HUES64 (cell line): ENCODE measurements around the gene EMC8.
"Not testable (repeated sequence)": the region's sequence is repeated elsewhere in the genome, so short reads cannot be mapped to it uniquely, and the experiment has no call there.

ENCODE experiments used
- H3K27ac ChIP-seq: 2 replicates; pipeline ENCODE4 v1.7.0; 2013; ENCODE audit warnings: low read depth, low read length, inconsistent platforms
- H3K27me3 ChIP-seq: 2 replicates; pipeline ENCODE4 v1.6.1; 2013; ENCODE audit warnings: mild to moderate bottlenecking, low read length; ENCODE audit not compliant: insufficient read depth
- H3K36me3 ChIP-seq: 2 replicates; pipeline ENCODE4 v1.6.1; 2013; ENCODE audit warnings: mild to moderate bottlenecking, low read length; ENCODE audit not compliant: insufficient read depth
- H3K4me1 ChIP-seq: 2 replicates; pipeline ENCODE4 v1.6.1; 2013; ENCODE audit warnings: mild to moderate bottlenecking, low read length, moderate library complexity; ENCODE audit not compliant: insufficient read depth
- H3K4me3 ChIP-seq: 2 replicates; pipeline ENCODE4 v1.5.1; 2013; ENCODE audit warnings: mild to moderate bottlenecking, low read length, moderate library complexity
- H3K9ac ChIP-seq: 2 replicates; pipeline ENCODE4 v1.6.1; 2013; ENCODE audit warnings: mild to moderate bottlenecking, low read depth, low read length
- H3K9me3 ChIP-seq: 2 replicates; pipeline ENCODE4 v1.6.1; 2013; ENCODE audit warnings: low read depth, low read length; ENCODE audit not compliant: insufficient read depth
- WGBS: fragments of 150-250, 120-280 bp; methylation state at CpG from one replicate; pipeline ENCODE4 v1.1.7; 2013; ENCODE audit warnings: missing lambda C conversion rate; 5-methylcytosine and 5-hydroxymethylcytosine counted together

The EMC8 gene

GRCh38 chr16:85840801-85841200, 41.5 kb upstream of the EMC8 start:
- H3K9ac ChIP-seq = no peak overlapping the region
- 93% methylated on average over 10 of the region's 10 CpGs for WGBS
- H3K4me3 ChIP-seq = no peak overlapping the region
- no peaks in the 10 kb centered on the region for H3K36me3 ChIP-seq
- no peaks in the 10 kb centered on the region for H3K9me3 ChIP-seq
- H3K27me3 ChIP-seq = no peaks in the 10 kb centered on the region
- no peak overlapping the region for H3K27ac ChIP-seq
- no peaks in the 10 kb centered on the region for H3K4me1 ChIP-seq

- Histone ChIP-seq H3K9me3 (no peaks in the 10 kb centered on the region), H3K27me3 (no peaks in the 10 kb centered on the region), H3K27ac (no peak overlapping the region), H3K4me1 (no peaks in the 10 kb centered on the region), H3K4me3 (no peak overlapping the region), H3K9ac (no peak overlapping the region), H3K36me3 (no peaks in the 10 kb centered on the region)
- WGBS = 93% methylated on average over 9 of the region's 9 CpGs
Measured at GRCh38 chr16:85840395-85840794, 41.1 kb upstream of the EMC8 start.

- no peak overlapping the region for H3K27ac ChIP-seq
- 93% methylated on average over 24 of the region's 24 CpGs for WGBS
- no peak overlapping the region for H3K4me3 ChIP-seq
- H3K9me3 ChIP-seq = no peaks in the 10 kb centered on the region
- H3K4me1 ChIP-seq = no peaks in the 10 kb centered on the region
- H3K9ac ChIP-seq = no peak overlapping the region
- H3K27me3 ChIP-seq = no peaks in the 10 kb centered on the region
- H3K36me3 ChIP-seq = no peaks in the 10 kb centered on the region
Measured at GRCh38 chr16:85839681-85840240, 40.4 kb upstream of the EMC8 start.

GRCh38 chr16:85838876-85839585, 39.7 kb upstream of the EMC8 start:
- WGBS = 94% methylated on average over 21 of the region's 21 CpGs
- Histone ChIP-seq H3K27me3 (no peaks in the 10 kb centered on the region), H3K9me3 (no peaks in the 10 kb centered on the region), H3K9ac (no peak overlapping the region), H3K4me3 (no peak overlapping the region), H3K4me1 (no peaks in the 10 kb centered on the region), H3K27ac (no peak overlapping the region), H3K36me3 (no peaks in the 10 kb centered on the region)

GRCh38 chr16:85838381-85838780, 39.0 kb upstream of the EMC8 start:
- H3K27me3 ChIP-seq = no peaks in the 10 kb centered on the region
- no peaks in the 10 kb centered on the region for H3K36me3 ChIP-seq
- 92% methylated on average over 11 of the region's 11 CpGs for WGBS
- H3K4me3 ChIP-seq = no peak overlapping the region
- H3K9me3 ChIP-seq = no peaks in the 10 kb centered on the region
- no peaks in the 10 kb centered on the region for H3K4me1 ChIP-seq
- no peak overlapping the region for H3K27ac ChIP-seq
- H3K9ac ChIP-seq = no peak overlapping the region

GRCh38 chr16:85837654-85838053, 38.3 kb upstream of the EMC8 start:
- not testable (repeated sequence) for H3K27me3 ChIP-seq, H3K27ac ChIP-seq, H3K9ac ChIP-seq, H3K36me3 ChIP-seq, H3K4me3 ChIP-seq, H3K9me3 ChIP-seq, H3K4me1 ChIP-seq
- 100% methylated on average over 4 of the region's 4 CpGs for WGBS

GRCh38 chr16:85836706-85837582, 37.6 kb upstream of the EMC8 start:
- H3K9ac ChIP-seq = no peak overlapping the region
- no peaks in the 10 kb centered on the region for H3K27me3 ChIP-seq
- no peaks in the 10 kb centered on the region for H3K9me3 ChIP-seq
- H3K36me3 ChIP-seq = no peaks in the 10 kb centered on the region
- no peak overlapping the region for H3K4me3 ChIP-seq
- no peak overlapping the region for H3K27ac ChIP-seq
- 85% methylated on average over 24 of the region's 24 CpGs for WGBS
- no peaks in the 10 kb centered on the region for H3K4me1 ChIP-seq

- Histone ChIP-seq H3K36me3 (no peaks in the 10 kb centered on the region), H3K9ac (no peak overlapping the region), H3K9me3 (no peaks in the 10 kb centered on the region), H3K27me3 (no peaks in the 10 kb centered on the region), H3K4me3 (no peak overlapping the region), H3K27ac (no peak overlapping the region), H3K4me1 (no peaks in the 10 kb centered on the region)
- WGBS = 91% methylated on average over 22 of the region's 22 CpGs
Measured at GRCh38 chr16:85835956-85836705, 36.8 kb upstream of the EMC8 start.

GRCh38 chr16:85835227-85835751, 35.9 kb upstream of the EMC8 start:
- Histone ChIP-seq H3K9ac (no peak overlapping the region), H3K4me3 (no peak overlapping the region), H3K9me3 (no peaks in the 10 kb centered on the region), H3K27me3 (no peaks in the 10 kb centered on the region), H3K4me1 (no peaks in the 10 kb centered on the region), H3K27ac (no peak overlapping the region), H3K36me3 (no peaks in the 10 kb centered on the region)
- 82% methylated on average over 21 of the region's 21 CpGs for WGBS

GRCh38 chr16:85834741-85835140, 35.4 kb upstream of the EMC8 start:
- WGBS = 89% methylated on average over 5 of the region's 5 CpGs
- no peaks in the 10 kb centered on the region for H3K36me3 ChIP-seq
- no peak overlapping the region for H3K4me3 ChIP-seq
- no peak overlapping the region for H3K27ac ChIP-seq
- no peaks in the 10 kb centered on the region for H3K27me3 ChIP-seq
- H3K9me3 ChIP-seq = no peaks in the 10 kb centered on the region
- no peaks in the 10 kb centered on the region for H3K4me1 ChIP-seq
- H3K9ac ChIP-seq = no peak overlapping the region
